ENCODE data around the gene LYSMD1.

GRCh38 chr1:151157067-151157531, 8.6 kb downstream of the LYSMD1 start:
- no peak for TF ChIP-seq CTCF (conservative IDR thresholded peaks at IDR 0.05; ENCODE audit: low read length)
- no peak for TF ChIP-seq EZH2phosphoT487 (IDR thresholded peaks at IDR 0.05; ENCODE audit: borderline replicate concordance, low read depth, low read length)
